HG02610 (cell line): ENCODE measurements around the gene DSCAML1.
"Not testable (repeated sequence)": the region's sequence is repeated elsewhere in the genome, so short reads cannot be mapped to it uniquely, and the experiment has no call there.

Source experiments
- ATAC-seq: cut with Tn5 transposase; IDR thresholded peaks from one replicate; pipeline ENCODE4 v1.9.1; 2021; ENCODE audit warnings: mild to moderate bottlenecking, moderate library complexity; ENCODE audit not compliant: unreplicated experiment

The DSCAML1 gene

DNA sequence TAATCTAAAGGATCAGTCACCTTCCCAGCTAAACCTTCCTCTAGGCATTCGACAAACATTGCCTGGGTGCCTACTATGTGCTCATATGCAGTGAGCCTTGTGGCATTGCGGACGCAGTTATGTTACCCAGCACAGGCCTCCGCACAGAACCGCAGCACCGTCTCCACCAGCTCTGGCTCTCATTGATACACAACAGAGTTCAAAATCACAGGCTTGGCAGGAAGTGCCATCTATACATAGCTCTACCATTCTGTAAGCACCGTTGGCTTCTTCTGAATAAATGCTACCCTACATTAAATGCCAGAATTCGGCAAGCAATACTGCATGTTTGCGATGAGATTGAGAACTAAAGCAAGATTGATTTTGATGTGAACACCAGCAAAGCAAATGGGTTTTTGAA is 31.0 kb downstream of the DSCAML1 start:
- no peak for ATAC-seq

DNA sequence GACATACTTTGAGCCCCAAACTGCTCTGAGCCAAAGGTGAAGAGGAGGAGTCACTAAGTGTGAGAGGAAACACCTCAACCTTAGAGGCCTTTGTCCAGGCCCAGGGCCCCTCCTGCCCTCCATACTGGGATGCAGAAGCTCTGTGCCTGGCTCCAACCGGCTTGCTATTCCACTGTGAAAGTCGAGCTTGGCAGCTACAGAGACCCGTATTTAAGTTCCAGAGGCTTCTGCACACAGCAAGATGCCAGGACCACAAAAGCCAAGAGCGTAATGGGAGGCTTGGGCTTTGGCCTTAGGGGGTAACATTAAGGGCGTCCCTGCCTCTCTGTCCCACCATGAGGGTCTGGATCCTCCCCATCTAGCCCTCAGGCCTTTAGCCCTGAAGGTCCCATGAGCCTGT is 31.9 kb downstream of the DSCAML1 start:
- no peak for ATAC-seq

DNA sequence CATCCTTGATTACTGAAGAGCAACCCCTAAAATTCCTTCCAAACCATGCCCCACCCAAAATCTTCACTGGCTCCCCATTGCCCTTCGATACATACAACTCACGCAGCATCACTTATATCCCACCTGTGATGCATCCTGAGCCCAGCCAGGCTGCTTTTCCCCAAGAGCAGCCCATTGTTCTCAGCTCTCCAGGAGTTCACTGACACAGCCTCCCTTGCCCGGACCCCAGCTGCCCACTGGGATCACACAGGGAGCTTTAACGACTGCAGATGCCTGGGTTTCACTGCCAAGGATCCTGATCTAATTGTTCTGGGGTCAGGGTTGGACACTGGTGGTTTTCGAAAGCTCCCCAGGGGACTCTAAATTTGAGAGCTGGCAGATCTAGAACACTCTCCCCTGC is 33.6 kb downstream of the DSCAML1 start:
- ATAC-seq: not testable (repeated sequence)

DNA sequence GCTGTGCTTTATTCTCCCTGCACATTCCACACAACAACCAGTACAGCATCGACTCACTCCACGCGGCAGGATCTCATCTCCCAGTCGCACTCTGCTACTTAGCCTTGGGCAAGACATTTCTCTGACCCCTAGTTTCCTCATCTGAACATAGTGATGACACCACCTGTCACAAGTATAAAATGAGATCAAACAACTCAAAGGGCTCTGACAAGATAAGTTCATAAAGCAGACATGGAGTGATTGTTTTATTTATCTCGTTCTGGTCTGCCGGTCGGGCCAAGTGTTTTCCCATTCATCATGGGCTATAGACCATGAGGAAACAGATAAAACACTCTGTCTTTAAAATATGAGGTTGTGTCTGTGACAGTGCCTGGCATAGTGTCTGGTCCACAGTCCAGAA is 35.0 kb downstream of the DSCAML1 start:
- no peak for ATAC-seq

GRCh38 chr11:117759305-117759704 is 37.7 kb downstream of the DSCAML1 start:
- ATAC-seq: no peak

DNA sequence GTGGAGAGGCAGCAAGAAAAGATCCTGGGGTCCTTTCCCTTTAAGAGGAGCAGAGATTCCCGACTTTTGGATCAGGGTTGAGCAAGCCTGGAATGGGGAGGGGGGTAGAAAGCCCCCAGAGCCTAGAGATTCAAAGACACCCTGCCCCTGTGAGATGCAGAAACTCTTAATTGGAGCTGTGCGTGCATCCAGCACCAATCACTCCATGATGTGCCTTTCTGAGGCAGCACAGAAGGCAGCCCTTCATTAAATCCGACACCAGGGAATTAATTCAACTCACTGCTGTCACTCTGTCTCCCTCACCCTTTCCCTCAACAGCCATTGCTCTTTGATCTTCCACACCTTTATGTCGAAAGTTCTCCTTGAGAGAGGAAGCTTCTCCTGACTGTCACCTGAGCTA is 43.0 kb downstream of the DSCAML1 start:
- ATAC-seq: no peak

DNA sequence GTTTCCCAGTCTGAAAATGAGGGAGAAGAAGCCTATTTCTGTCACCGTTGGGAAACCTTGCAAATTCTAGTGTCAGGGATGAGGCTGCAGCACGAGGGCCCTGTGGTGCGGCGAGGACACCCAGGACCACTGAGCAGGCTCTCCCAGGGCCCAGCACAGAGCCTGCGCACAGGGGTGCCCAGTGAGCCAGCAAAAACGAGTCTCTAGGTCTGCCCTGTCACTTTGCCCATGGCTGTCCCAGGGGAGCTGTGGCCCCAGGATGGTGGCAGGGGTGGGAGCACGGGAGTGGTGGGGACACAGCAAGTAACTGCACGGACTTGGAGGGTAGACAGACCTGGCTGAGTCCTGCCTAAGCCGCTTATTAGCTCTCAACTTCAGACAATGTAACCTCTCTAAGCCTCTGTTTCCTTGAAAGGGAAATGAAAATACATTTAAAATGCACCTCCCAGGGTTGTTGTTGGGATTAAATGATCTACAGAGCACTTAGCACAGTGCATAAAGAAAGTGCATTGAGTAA is 44.2 kb downstream of the DSCAML1 start:
- no peak for ATAC-seq

- no peak for ATAC-seq
These were observed 44.9 kb downstream of the DSCAML1 start for GRCh38 chr11:117752071-117752470.

DNA sequence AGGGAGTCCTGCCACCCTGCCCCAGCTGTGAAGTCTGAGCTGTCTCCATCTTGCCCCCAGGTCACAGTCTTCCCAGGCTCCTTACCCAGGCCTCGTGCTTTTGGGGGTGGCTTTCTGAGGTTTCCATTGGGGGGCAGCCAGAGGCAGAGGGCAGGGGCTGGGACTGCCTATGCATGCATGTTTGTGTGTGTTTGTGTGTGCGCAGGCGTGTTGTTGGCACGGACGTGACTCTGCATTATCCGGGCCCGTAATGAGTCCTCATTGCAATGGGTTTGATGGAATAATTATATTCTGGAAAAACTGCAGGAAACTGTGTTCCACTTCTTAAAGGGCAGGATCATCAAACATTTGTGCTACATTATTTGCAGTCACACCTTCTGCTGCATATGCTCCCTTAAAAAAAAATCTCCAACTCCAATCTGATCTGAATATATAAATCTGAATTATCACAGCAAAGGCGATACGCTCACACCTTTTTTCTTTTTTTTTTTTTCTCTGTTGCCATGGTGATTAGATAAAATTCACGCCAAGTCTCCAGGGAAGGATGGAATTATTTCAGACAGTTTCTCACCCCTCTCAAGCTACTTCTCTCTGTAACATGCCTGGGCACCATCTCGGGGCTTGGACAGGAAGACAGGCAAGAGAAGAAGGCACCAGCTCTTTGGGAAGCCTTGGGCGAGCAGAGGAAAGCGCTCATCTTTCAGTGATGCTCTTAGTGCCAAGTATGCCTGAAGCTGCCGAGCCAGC is 45.9 kb downstream of the DSCAML1 start:
- ATAC-seq: no peak

DNA sequence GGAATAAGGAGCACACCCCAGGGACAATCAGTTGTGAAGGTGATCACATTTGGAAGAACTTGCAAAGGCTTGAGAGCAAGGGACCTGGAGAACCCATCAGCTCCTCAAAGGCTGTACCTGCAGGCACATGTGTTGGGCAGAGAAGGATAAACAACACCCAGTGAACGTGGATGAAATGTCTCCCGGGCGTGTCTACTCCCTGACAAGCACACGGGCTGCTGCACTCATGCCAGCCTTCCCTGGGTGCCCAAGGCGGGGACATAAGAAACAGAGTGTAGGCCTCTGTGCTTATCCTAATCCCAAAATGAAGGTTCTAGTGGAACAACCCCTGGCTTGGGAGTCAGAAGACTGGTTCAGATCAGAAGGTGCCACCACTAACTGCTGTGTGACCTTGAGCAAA is 46.7 kb downstream of the DSCAML1 start:
- ATAC-seq: no peak

- no peak for ATAC-seq
These were observed 47.5 kb downstream of the DSCAML1 start for GRCh38 chr11:117749541-117749910.

- no peak for ATAC-seq
These were observed 48.1 kb downstream of the DSCAML1 start for GRCh38 chr11:117748771-117749540.

- no peak for ATAC-seq
These were observed 49.1 kb downstream of the DSCAML1 start for GRCh38 chr11:117747892-117748291.

DNA sequence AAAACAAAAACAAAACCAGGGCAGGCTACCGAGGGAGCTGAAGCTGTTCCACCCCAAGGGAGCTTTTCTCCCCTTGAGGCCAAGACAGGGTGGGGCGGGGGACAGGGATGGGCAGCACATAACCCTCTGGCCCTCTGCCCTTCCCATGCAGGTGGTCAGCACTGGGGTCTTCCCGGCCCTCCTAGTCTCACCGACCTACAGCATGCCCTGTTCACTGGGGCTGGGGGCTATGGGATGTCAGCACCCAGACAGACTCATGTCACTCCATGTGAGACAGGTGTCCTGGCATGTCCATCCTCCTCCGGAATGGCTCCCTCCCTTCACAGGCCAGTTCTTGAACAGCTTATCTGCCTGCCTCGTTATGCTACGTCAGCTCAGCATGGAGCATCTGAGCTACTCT is 51.7 kb downstream of the DSCAML1 start:
- no peak for ATAC-seq

- no peak for ATAC-seq
These were observed 52.4 kb downstream of the DSCAML1 start for GRCh38 chr11:117744471-117745150.

- no peak for ATAC-seq
These were observed 53.7 kb downstream of the DSCAML1 start for GRCh38 chr11:117743121-117743815.

DNA sequence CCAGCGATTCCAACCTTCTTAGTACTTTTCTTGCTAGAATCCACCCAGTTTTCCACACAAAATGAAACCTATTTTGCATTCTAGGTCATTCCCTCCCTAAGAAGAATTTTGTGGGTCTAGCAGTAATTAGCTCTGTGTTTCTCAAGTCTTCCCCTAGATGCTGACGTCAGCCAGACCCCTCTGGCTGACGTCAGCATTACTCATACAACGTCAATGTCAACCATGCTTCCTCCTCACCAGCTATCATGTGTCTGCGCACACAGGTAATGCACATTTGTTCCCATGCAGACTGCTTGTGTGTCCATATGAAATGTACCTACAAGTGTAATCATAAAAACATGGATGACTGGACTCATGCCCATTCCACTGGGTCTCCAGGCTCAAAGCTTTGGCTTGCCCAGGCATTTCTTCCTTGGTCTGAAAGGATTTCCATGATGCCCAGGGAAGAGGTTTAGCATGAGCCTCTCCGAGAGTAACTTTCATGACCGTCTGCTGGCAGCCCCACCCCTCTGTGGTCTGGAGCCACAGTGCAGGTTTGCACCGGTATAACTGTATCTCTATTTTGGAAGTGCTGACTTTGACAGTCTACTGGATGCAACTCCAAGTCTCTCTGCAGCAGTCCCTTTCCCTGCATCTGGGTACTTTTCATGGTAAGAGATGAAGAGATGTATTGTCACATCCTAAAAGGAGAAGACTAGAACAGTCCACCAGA is 58.6 kb downstream of the DSCAML1 start:
- ATAC-seq: no peak

GRCh38 chr11:117735350-117735977 is 61.6 kb downstream of the DSCAML1 start:
- no peak for ATAC-seq

GRCh38 chr11:117734601-117735024 is 62.4 kb downstream of the DSCAML1 start:
- no peak for ATAC-seq

- ATAC-seq: no peak
These were observed 63.7 kb downstream of the DSCAML1 start for GRCh38 chr11:117733316-117733715.
